GM21381 (cell line): Measurements from ENCODE around the gene LAPTM4A.
"Not testable (repeated sequence)": the region's sequence is repeated elsewhere in the genome, so short reads cannot be mapped to it uniquely, and the experiment has no call there.

Experiments
- ATAC-seq: cut with Tn5 transposase; IDR thresholded peaks from one replicate; pipeline ENCODE4 v1.9.1; 2021; ENCODE audit warnings: mild to moderate bottlenecking, moderate library complexity; ENCODE audit not compliant: unreplicated experiment

Gene LAPTM4A

DNA sequence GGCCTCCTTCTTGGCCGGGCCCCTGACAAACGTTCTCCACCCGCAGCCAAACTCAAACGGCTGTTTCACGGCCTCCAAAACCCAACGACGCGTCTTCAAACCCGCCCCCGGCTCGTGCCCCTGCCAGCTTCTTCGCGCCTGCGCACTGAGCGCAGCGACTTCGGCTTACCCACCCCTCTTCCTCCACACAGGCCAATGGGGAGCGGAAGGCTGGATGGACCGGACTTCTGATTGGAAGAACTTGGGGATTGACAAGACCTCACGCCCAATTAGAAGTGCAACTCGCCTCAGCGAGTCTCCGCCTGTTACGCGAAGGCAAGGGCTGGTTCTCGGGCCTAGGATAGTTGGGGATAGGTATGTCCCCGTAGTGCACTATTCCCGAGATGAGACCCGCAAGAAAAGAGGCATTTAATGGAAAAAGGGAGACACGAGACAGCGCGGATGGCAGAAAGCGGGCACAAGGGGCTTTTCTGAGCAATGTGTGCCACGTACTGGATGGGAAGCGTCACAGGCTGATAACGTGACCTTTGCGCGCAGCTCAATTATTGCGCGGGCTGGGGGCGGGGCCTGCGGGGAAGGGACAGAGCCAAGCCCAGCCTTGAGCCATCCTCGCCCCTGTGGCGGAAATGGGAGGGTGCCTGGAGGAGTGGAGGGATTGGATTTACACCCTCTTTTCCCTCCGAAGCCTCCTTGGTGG, at the start of gene LAPTM4A:
LAPTM4A (minus strand) TSS at position 97 of the 697 bp plus-strand sequence. CDS start 108 bp downstream, outside the sequence.
- peak; percentile 94 for ATAC-seq

DNA sequence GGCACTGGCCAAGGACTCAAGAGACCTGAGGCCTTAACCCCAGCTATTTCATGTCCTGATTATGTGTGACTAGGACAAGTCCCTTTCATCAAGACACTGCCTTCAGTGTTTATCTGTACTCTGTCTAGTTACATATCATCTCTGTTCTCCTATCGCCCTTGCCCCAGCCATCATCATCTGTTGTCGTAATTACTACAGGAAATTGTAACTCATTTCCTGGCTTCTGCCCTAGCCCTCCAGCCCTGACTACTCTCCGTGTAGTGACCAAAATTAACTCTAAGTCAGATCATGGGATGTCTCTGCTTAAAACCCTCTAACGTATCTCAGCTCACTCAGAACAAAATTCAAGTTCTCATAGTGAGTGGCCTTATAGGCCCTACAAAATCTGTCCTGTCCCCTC, 49.3 kb upstream of the LAPTM4A start:
- ATAC-seq = no peak

DNA sequence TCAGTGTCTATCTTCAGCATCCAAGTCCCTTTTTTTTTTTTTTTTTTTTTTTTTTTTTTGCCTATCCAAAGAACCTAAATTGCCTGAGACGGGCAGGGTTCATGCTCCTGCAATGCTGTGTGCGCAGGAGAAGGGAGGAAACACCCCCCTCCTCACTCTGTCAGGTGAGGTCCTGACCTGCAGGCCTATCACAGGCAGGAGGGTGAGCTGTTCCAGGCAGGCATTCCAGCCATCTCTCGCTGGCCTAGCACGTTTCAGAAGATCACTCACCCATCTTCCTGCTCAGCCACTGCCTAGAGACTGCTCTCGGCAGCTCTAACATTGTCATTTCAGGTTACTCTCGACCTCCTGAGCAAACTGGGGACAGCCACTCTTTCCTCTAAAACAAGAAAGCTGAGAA, 48.4 kb upstream of the LAPTM4A start:
- ATAC-seq = no peak

DNA sequence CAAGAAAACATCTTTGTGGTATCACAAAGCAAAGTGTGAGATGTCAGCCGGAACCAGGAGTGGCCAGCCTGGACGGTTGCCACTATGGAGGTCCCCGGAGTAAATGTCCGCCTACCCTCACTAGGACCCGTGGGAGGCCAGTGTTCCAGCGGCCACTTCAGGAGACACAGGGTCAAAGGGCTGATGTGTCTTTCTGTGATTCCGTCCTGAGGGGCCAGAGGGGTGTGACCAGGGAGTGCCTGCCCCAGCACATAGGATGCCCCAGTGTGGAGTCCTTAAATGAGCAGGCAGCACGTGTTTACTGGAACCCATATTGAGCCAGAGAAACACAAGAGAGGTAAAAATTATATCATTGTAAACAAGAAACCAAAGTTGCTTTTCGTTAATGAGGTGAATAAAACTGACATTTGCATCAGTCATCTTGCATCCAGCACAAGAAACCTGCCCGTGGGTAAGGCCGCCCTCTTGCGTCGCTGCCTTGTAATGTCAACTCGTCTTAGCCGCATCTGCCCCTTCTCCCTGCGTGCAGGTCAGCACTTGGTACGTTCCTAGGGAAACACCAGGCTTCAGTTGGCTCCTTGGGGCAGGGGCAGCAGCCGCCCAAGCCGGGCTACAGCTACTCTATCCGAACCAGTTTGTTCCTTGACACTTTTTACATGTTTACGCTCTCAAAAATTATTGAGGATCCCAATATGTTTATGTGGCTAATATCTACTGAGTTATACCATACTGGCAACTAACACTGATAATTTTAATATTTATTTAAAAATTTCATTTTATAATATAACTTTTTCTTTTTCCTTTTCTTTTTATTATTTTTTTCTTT, 46.7 kb upstream of the LAPTM4A start:
- ATAC-seq = peak; percentile 95

DNA sequence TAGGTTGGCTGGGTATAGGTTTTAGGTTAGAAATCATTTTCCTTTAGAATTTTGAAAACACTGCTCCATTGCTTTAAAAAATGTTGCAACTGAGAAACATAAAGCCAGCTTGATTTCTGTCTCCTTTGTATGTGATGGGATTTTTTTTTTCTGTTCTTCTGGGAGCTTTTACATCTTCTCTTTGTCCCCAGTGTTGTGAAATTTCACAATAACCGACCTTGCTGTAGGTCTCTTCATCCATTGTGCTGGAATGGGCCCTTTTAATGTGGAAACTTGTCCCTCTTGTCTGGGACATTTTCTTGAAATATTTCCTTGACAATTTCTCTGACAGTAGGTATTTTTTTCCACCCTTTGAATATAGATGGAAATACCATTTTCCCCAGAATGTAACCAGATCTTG, 44.0 kb upstream of the LAPTM4A start:
- no peak for ATAC-seq

- ATAC-seq = no peak
Observed at GRCh38 chr2:20094955-20095354, 43.5 kb upstream of the LAPTM4A start.

- no peak for ATAC-seq
Observed at GRCh38 chr2:20094142-20094755, 42.8 kb upstream of the LAPTM4A start.

- ATAC-seq = no peak
Observed at GRCh38 chr2:20093263-20094141, 42.1 kb upstream of the LAPTM4A start.

DNA sequence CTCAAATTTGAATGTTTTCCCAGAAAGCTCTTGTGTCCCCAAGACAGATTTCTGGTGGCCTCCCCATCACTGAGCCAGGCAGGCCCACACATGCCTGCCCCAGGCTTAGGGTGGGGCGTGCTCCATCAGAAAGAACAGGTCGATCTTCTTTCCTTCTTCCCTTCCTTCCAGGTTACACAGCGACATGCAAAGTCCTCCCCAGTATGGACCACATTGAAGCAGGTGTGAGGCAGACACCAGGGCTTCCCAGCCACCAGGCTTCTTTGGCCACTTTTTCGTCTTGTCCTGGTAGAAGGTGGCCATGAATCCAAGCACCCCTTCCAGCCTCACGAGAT, 41.4 kb upstream of the LAPTM4A start:
- no peak for ATAC-seq

- no peak for ATAC-seq
Observed at GRCh38 chr2:20092226-20092900, 40.9 kb upstream of the LAPTM4A start.

DNA sequence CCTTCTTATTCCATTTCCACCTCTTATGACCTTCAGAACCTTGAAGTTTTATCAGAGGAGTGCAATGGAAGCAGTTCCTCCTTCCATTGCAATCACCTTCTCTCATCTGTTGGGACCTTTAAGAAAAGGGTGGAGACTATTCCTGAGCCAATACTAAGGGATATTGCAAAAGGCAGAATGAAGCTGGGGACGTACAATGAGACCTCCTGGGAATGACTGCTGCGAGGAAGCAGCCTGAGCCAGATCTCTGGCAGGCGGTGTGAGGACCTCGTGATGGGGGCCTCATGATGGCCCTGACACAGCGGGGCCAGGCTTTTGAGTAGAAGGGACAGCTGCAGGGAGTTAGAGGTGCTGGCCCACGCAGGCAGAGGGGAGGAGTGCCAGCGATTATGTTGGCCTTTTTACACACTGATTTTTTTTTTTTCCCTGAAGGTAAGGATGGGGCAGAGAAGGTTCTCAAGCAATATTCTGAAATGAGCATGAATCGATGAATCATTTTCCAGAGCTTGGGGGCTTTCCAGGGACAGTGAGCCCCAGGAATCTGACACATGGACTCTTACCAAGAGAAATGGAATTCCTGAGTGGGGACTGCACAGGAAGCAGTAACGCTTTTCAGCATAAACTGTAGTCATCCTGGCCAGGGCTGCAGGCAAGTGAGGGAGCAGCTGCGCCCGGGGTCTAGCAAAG, 40.0 kb upstream of the LAPTM4A start:
- ATAC-seq = no peak

- no peak for ATAC-seq
Observed at GRCh38 chr2:20089715-20090464, 38.5 kb upstream of the LAPTM4A start.

DNA sequence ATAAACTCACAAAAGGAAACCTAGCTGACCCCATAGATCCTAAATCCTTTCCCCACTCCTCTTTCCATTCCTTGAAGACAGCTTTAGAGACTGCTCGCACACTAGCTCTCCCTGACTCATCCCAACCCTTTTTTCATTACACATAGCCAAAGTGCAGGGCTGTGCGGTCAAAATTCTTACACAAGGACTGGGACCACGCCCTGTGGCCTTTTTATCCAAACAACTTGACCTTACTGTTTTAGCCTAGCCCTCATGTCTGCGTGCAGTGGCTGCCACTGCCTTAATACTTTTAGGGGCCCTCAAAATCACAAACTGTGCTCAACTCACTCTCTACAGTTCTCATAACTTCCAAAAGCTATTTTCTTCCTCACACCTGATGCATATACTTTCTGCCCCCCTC, 34.5 kb upstream of the LAPTM4A start:
- ATAC-seq = not testable (repeated sequence)

DNA sequence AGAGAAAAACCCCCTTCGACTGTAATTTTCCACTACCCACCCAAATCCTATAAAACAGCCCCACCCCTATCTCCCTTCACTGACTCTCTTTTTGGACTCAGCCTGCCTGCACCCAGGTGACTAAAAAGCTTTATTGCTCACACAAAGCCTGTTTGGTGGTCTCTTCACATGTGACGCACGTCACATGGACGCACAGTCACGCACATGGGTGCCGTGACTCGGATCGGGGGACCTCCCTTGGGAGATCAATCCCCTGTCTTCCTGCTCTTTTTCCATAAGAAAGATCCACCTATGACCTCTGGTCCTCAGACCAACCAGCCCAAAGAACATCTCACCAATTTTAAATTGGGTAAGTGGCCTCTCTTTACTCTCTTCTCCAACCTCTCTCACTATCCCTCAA, 31.4 kb upstream of the LAPTM4A start:
- ATAC-seq = not testable (repeated sequence)

GRCh38 chr2:20081841-20082240, 30.4 kb upstream of the LAPTM4A start:
- no peak for ATAC-seq

DNA sequence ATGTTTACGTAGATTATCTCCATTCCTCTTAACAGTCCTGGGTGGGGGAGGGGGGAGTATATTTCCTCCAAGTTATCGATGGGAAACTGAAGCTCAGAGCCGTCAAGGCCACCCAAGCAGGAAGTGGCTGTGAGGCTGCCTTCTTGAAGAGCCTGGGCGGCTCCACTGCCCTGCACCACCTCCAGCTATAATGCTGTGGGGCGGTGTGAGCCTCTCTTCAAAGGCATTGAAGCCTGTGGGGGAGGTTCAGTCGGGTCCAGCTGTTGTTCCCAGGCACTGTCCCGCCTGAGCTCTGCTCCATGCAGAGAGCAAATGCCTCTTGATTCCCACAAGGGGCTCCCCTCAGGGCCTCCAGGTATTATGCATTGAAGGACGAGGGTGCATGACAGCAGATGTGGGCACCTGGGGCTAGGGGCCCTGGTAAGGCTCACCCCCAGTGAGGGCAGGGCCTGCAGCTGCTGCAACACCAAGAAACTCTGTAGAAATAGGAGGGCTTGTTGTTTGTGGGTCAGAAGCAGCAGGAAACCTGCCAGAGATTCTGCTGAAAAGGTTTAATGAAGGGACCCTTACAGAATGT, 29.5 kb upstream of the LAPTM4A start:
- no peak for ATAC-seq

DNA sequence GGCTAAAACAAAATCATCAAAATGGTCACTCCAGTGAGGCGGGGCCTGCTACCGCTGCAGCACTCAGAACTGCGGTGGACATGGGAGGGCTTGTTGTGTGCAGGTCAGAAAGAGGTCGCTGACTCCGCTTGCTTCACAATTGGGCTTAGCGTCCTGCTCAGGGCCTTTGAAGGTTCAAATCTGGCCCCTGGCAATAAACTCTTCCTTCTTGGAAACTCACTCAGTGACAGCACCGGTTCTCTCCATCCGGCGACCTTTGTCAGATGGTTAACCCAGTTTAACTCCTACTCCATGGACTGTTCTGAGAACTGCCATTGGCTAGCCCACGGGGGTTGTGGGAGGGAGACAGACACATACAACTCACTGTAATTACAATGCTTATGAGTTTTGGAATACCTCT, 29.0 kb upstream of the LAPTM4A start:
- no peak for ATAC-seq

DNA sequence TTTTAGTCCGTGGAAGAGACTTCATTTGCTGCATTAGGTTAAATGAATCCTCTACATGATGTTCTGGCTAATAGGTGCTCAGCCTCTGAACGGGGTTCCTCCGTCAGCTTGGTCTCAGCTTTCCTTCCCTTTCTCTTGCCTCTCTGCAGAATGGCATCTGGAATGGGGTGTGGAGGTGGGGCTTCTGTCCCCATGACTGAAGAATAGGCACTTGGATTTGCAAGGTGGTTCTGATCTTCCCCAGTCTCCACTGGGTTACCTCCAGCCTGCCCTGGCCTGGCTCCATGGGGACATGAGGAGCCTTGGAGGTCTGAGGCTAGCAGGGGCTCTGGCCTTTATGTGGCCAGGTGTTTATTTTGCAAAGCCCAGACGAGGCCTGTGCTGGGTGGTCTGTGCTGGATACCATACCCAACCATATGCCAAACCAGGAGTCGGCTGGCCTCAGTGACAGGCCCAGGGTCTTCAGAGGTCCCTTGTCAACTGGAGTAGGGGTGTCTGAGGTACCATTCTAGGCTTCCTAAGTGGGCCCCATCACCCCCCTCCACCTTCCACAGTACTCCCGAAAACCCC, 28.2 kb upstream of the LAPTM4A start:
- ATAC-seq = no peak
